GM23338 (cell line): ENCODE measurements around the gene NINJ2. TPM values are rescaled to one million over a fixed set of nuclear protein-coding genes. Genes with fewer than 3 reads are reported as not detected.

Source experiments
- ATAC-seq: fragments of 200-7000 bp; cut with Tn5 transposase; 3 replicates; pipeline ENCODE4 v1.9.1; 2020
- DNase-seq: peaks from one replicate; pipeline ENCODE4 v3.0.0-alpha.2; 2015; ENCODE audit warnings: low spot score
- H2AFZ ChIP-seq: fragments of 200-600 bp; sonication (generic); 2 replicates; pipeline ENCODE4 v1.8.0; 2016; ENCODE audit warnings: antibody characterized with exemption, mild to moderate bottlenecking, moderate library complexity
- H3F3A ChIP-seq: fragments of 200-600 bp; sonication (generic); replicated peaks from 2 replicates; pipeline ENCODE4 v1.8.0; 2017; ENCODE audit warnings: antibody characterized with exemption, mixed run types, low read depth
- H3K27ac ChIP-seq: fragments of 200-600 bp; sonication (generic); 2 replicates; pipeline ENCODE4 v1.6.1; 2016; ENCODE audit warnings: low read depth
- H3K27me3 ChIP-seq: fragments of 200-600 bp; sonication (generic); 2 replicates; pipeline ENCODE4 v1.8.0; 2016; ENCODE audit warnings: mild to moderate bottlenecking, mixed run types, moderate library complexity; ENCODE audit not compliant: insufficient read depth
- H3K36me3 ChIP-seq: fragments of 200-600 bp; sonication (generic); 2 replicates; pipeline ENCODE4 v1.8.0; 2016; ENCODE audit warnings: mild to moderate bottlenecking; ENCODE audit not compliant: insufficient read depth
- H3K4me1 ChIP-seq: fragments of 200-600 bp; sonication (generic); 2 replicates; pipeline ENCODE4 v1.8.0; 2016; ENCODE audit warnings: mild to moderate bottlenecking, moderate library complexity; ENCODE audit not compliant: insufficient read depth
- H3K4me2 ChIP-seq: fragments of 200-600 bp; sonication (generic); 2 replicates; pipeline ENCODE4 v1.7.1; 2017; ENCODE audit warnings: mixed run types
- H3K4me3 ChIP-seq: fragments of 200-600 bp; sonication (generic); 2 replicates; pipeline ENCODE4 v1.6.1; 2016; ENCODE audit warnings: mixed run types
- H3K79me2 ChIP-seq: fragments of 200-600 bp; sonication (generic); replicated peaks from 2 replicates; pipeline ENCODE4 v1.8.0; 2017; ENCODE audit warnings: mild to moderate bottlenecking; ENCODE audit not compliant: insufficient read depth
- H3K9me2 ChIP-seq: fragments of 200-600 bp; sonication (generic); 2 replicates; pipeline ENCODE4 v1.8.0; 2017; ENCODE audit not compliant: insufficient read depth
- H4K20me1 ChIP-seq: fragments of 200-600 bp; sonication (generic); replicated peaks from 2 replicates; pipeline ENCODE4 v1.8.0; 2017; ENCODE audit warnings: mild to moderate bottlenecking; ENCODE audit not compliant: insufficient read depth
- H3K27ac Mint-ChIP-seq: 2 replicates; pipeline ENCODE4 v1.8.0; 2020; ENCODE audit warnings: inconsistent platforms, mild to moderate bottlenecking, moderate library complexity, mixed read lengths
- H3K27me3 Mint-ChIP-seq: 3 replicates; pipeline ENCODE4 v1.8.0; 2022; ENCODE audit warnings: low read depth, mild to moderate bottlenecking, moderate library complexity, mixed read lengths, inconsistent platforms; ENCODE audit not compliant: insufficient read depth, poor library complexity
- H3K36me3 Mint-ChIP-seq: 3 replicates; pipeline ENCODE4 v1.8.0; 2021; ENCODE audit warnings: low read depth, mild to moderate bottlenecking, inconsistent platforms, moderate library complexity, mixed read lengths
- H3K4me1 Mint-ChIP-seq: 3 replicates; pipeline ENCODE4 v1.8.0; 2020; ENCODE audit warnings: mild to moderate bottlenecking, inconsistent platforms, mixed read lengths
- H3K4me3 Mint-ChIP-seq: 3 replicates; pipeline ENCODE4 v1.8.0; 2021; ENCODE audit warnings: moderate library complexity, mild to moderate bottlenecking, inconsistent platforms, mixed read lengths
- H3K9me3 Mint-ChIP-seq: 3 replicates; pipeline ENCODE4 v1.8.0; 2020; ENCODE audit warnings: moderate library complexity, mild to moderate bottlenecking, inconsistent platforms, mixed read lengths
- CREB1 ChIP-seq: fragments of 250-450 bp; sonication (Bioruptor Pico); IDR thresholded peaks from 2 replicates; pipeline ENCODE4 v1.5.0; 2020; ENCODE audit warnings: low read depth, mild to moderate bottlenecking, moderate library complexity
- CTCF ChIP-seq, 2 experiments: fragments of 200-600 bp in 1 of 2; sonication (generic) in 1 of 2; conservative IDR thresholded peaks; 2 replicates each; pipeline versions ENCODE4 v1.5.1 to v1.6.1; 2016 to 2017; ENCODE audit warnings: antibody characterized with exemption in 2 of 2, low read depth in 2 of 2, mild to moderate bottlenecking in 2 of 2, moderate library complexity in 1 of 2
- ETS1 ChIP-seq: IDR thresholded peaks from 2 replicates; pipeline ENCODE4 v1.6.1; 2016; ENCODE audit warnings: antibody characterized with exemption
- EZH2 ChIP-seq: fragments of 200-600 bp; sonication (generic); IDR thresholded peaks from one replicate; pipeline ENCODE4 v1.8.0; 2017; ENCODE audit warnings: antibody characterized with exemption, mild to moderate bottlenecking, low read depth; ENCODE audit not compliant: unreplicated experiment
- EZH2phosphoT487 ChIP-seq: fragments of 200-600 bp; sonication (generic); IDR thresholded peaks from one replicate; pipeline ENCODE4 v1.8.1; 2018; ENCODE audit warnings: antibody characterized with exemption; ENCODE audit not compliant: unreplicated experiment
- JUNB ChIP-seq: IDR thresholded peaks from one replicate; pipeline ENCODE4 v1.6.1; 2016; ENCODE audit warnings: antibody characterized with exemption; ENCODE audit not compliant: unreplicated experiment
- NANOG ChIP-seq: IDR thresholded peaks from 2 replicates; pipeline ENCODE4 v1.6.1; 2016; ENCODE audit warnings: antibody characterized with exemption, borderline replicate concordance
- REST ChIP-seq: IDR thresholded peaks from one replicate; pipeline ENCODE4 v1.6.1; 2018; ENCODE audit warnings: antibody characterized with exemption; ENCODE audit not compliant: unreplicated experiment
- STAT1 ChIP-seq: IDR thresholded peaks from one replicate; pipeline ENCODE4 v1.6.1; 2016; ENCODE audit warnings: antibody characterized with exemption; ENCODE audit not compliant: unreplicated experiment
- ZNF331 ChIP-seq: fragments of 250-450 bp; sonication (Bioruptor Pico); IDR thresholded peaks from 2 replicates; pipeline ENCODE4 v1.5.0; 2020; ENCODE audit warnings: low read depth, mild to moderate bottlenecking, moderate library complexity
- ZNF462 ChIP-seq: fragments of 250-450 bp; sonication (Bioruptor Pico); IDR thresholded peaks from 2 replicates; pipeline ENCODE4 v1.5.0; 2020; ENCODE audit warnings: mild to moderate bottlenecking, moderate library complexity
- polyA plus RNA-seq: library from polyadenylated mRNA; unstranded; fragments of >200 nt; fragmentation: Nextera tagmentation; extraction: Ambion mirVana; gene quantifications from 2 replicates; pipeline ENCODE4 v1.2.1, GENCODE V29; 2016
- total RNA-seq: library from RNA; depleted of rRNA; stranded (reverse); fragments of >200 nt; shearing (Covaris generic); gene quantifications from 2 replicates; pipeline ENCODE4 v1.2.3, GENCODE V29; 2014

NINJ2 gene
- total and polyA plus RNA-seq, 2 experiments from 2014 or later, result 0.94 to 2.6 TPM

GRCh38 chr12:701896-702539 lies 38.8 kb upstream of the NINJ2 start:
- Histone ChIP-seq H3K27me3 (no peaks in the 10 kb centered on the region), H3K4me2 (no peak overlapping the region), H3K9me2 (no peaks in the 10 kb centered on the region), H3K36me3 (no peaks in the 10 kb centered on the region; the same call in 1 of the 2 replicates), H3K4me1 (no peaks in the 10 kb centered on the region), H3K4me3 (no peak overlapping the region), H3K79me2 (no peaks in the 10 kb centered on the region), H4K20me1 (no peaks in the 10 kb centered on the region), H2AFZ (no peak overlapping the region), H3F3A (no peaks in the 10 kb centered on the region), H3K27ac (no peak overlapping the region)
- Mint-ChIP-seq H3K4me1 (peaks cover 12% of the 10 kb centered on the region), H3K4me3 (no peak overlapping the region), H3K27ac (no peak overlapping the region), H3K9me3 (peaks cover 24% of the 10 kb centered on the region), H3K36me3 (peaks cover 12% of the 10 kb centered on the region; the same call in 2 of the 3 replicates), H3K27me3 (no peaks in the 10 kb centered on the region)
- ATAC-seq (no peak), DNase-seq (no peak)
- TF ChIP-seq NANOG, result no peak
- no peak for TF ChIP-seq CTCF (conservative IDR thresholded peaks at IDR 0.05; ENCODE audit: low read depth in 2 of 2)
- TF ChIP-seq ZNF331 (CRISPR knock-in tag), result no peak
- no peak for TF ChIP-seq REST
- no peak for TF ChIP-seq ETS1
- no peak for TF ChIP-seq STAT1
- TF ChIP-seq ZNF462, result no peak
- no peak for TF ChIP-seq CREB1 (CRISPR knock-in tag)
- TF ChIP-seq EZH2phosphoT487, result no peak
- TF ChIP-seq JUNB, result no peak
- TF ChIP-seq EZH2, result no peak
